Measurements from ENCODE around the gene GMDS. TPM values are rescaled to one million over a fixed set of nuclear protein-coding genes. Genes with fewer than 3 reads are reported as not detected.

Gene GMDS
- total RNA-seq, 1 donor from 2014 or later: 34.0 TPM

- Mint-ChIP-seq H3K36me3 (ENCODE audit: low read depth) (no peaks in the 10 kb centered on the region), H3K4me1 (ENCODE audit: low read depth) (peaks cover 45% of the 10 kb centered on the region), H3K27ac (ENCODE audit: unreplicated experiment) (no peak overlapping the region), H3K27me3 (ENCODE audit: low read depth) (no peaks in the 10 kb centered on the region), H3K4me3 (ENCODE audit: unreplicated experiment) (no peak overlapping the region), H3K9me3 (ENCODE audit: low read depth) (peaks cover 3% of the 10 kb centered on the region)
- DNase-seq (ENCODE audit: low spot score): no peak
- TF ChIP-seq, protein P1, sequence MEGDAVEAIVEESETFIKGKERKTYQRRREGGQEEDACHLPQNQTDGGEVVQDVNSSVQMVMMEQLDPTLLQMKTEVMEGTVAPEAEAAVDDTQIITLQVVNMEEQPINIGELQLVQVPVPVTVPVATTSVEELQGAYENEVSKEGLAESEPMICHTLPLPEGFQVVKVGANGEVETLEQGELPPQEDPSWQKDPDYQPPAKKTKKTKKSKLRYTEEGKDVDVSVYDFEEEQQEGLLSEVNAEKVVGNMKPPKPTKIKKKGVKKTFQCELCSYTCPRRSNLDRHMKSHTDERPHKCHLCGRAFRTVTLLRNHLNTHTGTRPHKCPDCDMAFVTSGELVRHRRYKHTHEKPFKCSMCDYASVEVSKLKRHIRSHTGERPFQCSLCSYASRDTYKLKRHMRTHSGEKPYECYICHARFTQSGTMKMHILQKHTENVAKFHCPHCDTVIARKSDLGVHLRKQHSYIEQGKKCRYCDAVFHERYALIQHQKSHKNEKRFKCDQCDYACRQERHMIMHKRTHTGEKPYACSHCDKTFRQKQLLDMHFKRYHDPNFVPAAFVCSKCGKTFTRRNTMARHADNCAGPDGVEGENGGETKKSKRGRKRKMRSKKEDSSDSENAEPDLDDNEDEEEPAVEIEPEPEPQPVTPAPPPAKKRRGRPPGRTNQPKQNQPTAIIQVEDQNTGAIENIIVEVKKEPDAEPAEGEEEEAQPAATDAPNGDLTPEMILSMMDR (IDR thresholded peaks at IDR 0.05): no peak
Measured at GRCh38 chr6:1630212-1630770, 615.1 kb downstream of the GMDS start.

DNA sequence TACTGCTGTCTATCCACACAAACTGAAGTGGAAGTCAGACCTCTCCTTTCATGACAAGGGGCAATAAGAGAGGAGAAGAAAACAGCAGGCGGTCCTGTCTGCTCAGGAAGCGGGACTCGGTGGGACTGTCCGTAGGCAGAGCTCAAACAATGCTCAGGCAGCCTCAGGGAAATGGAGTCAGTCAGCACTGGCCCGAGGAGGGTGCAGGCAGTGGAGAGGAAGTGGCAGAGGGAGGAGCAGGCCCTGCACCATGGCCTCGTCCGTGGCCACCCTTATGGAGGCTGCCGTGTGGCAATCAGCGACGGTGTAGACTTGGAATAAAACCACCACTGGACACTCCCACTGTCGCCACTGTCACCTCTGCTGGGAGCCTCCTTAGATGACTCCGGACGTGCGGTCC lies 616.1 kb downstream of the GMDS start:
- TF ChIP-seq, protein P1 (IDR thresholded peaks at IDR 0.05): no peak
- no peaks in the 10 kb centered on the region for H3K36me3 Mint-ChIP-seq (ENCODE audit: low read depth)
- DNase-seq (ENCODE audit: low spot score): no peak
- no peaks in the 10 kb centered on the region for H3K27me3 Mint-ChIP-seq (ENCODE audit: low read depth)
- peaks cover 3% of the 10 kb centered on the region for H3K9me3 Mint-ChIP-seq (ENCODE audit: low read depth)
- H3K27ac Mint-ChIP-seq (ENCODE audit: unreplicated experiment): no peak overlapping the region
- H3K4me1 Mint-ChIP-seq (ENCODE audit: low read depth): peaks cover 48% of the 10 kb centered on the region
- no peak overlapping the region for H3K4me3 Mint-ChIP-seq (ENCODE audit: unreplicated experiment)

DNA sequence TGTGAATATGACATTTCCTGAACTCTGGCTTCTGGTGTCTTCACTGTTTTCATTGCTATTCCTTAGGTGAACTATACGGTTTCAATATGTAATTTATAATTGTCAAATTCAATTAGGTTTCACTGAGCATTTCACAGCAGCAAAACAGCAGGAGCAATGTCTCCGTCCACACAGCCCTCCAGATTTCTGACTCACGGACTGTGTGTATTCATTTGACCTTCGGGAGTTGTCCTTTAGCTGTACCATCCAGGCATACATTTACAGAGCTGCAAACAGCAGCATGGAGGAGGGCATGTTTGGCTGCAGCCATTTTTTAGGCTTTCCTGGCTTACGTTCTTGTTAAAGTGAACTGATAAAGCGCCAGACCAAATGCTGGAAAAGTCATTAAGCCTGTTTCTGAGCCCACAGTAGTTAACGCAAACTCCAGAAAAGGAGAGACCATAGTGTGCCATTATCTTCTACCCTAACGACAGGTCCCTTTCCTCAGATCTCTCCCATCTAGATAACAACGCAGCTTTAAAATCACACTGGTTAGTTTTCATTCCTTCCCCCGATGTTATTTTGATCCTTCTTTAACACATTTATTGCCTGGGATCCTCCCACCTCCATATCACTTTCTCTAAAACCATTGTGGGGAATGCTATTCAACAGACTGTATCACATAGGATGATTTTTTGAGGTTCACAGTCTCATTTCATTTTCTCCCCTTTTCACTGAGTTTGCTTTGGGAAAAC lies 617.4 kb downstream of the GMDS start:
- Mint-ChIP-seq H3K27me3 (ENCODE audit: low read depth) (no peaks in the 10 kb centered on the region), H3K27ac (ENCODE audit: unreplicated experiment) (peak overlapping the region; percentile 83), H3K4me1 (ENCODE audit: low read depth) (peaks cover 57% of the 10 kb centered on the region), H3K36me3 (ENCODE audit: low read depth) (no peaks in the 10 kb centered on the region), H3K9me3 (ENCODE audit: low read depth) (peaks cover 3% of the 10 kb centered on the region), H3K4me3 (ENCODE audit: unreplicated experiment) (no peak overlapping the region)
- TF ChIP-seq, protein P1 (IDR thresholded peaks at IDR 0.05): no peak
- no peak for DNase-seq (ENCODE audit: low spot score)

DNA sequence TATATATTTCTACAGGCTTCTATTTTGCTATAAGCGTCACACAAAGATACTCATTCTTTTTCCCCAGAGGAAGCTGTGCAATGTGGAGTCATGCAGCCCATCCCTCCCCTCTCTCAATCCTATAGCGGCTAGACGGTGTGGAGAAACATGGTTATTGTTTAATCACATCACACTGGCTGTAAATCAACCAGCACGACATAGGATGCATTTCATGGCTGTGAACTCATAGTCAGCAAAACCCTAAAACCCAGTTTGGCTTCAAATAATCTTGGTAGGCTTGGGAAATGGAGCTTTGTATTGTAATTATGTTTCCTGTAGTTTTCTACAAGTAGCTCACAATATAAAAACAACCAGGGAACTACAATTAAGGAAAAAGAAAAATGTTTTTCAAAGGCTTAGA lies 618.9 kb downstream of the GMDS start:
- Mint-ChIP-seq H3K27me3 (ENCODE audit: low read depth) (no peaks in the 10 kb centered on the region), H3K9me3 (ENCODE audit: low read depth) (no peaks in the 10 kb centered on the region), H3K27ac (ENCODE audit: unreplicated experiment) (peak overlapping the region; percentile 85), H3K4me1 (ENCODE audit: low read depth) (peaks cover 72% of the 10 kb centered on the region), H3K4me3 (ENCODE audit: unreplicated experiment) (peak overlapping the region; percentile 84), H3K36me3 (ENCODE audit: low read depth) (no peaks in the 10 kb centered on the region)
- TF ChIP-seq, protein P1 (IDR thresholded peaks at IDR 0.05): no peak
- DNase-seq (ENCODE audit: low spot score): no peak

- Mint-ChIP-seq H3K9me3 (ENCODE audit: low read depth) (no peaks in the 10 kb centered on the region), H3K36me3 (ENCODE audit: low read depth) (no peaks in the 10 kb centered on the region), H3K4me3 (ENCODE audit: unreplicated experiment) (peak overlapping the region; percentile 84), H3K4me1 (ENCODE audit: low read depth) (peaks cover 75% of the 10 kb centered on the region), H3K27me3 (ENCODE audit: low read depth) (no peaks in the 10 kb centered on the region), H3K27ac (ENCODE audit: unreplicated experiment) (peak overlapping the region; percentile 85)
- no peak for DNase-seq (ENCODE audit: low spot score)
- TF ChIP-seq, protein P1 (IDR thresholded peaks at IDR 0.05): no peak
Measured at GRCh38 chr6:1625794-1626435, 619.5 kb downstream of the GMDS start.
